HepG2 (cell line): Measurements from ENCODE around the gene PRKCI. TPM values are rescaled to one million over a fixed set of nuclear protein-coding genes. Genes with fewer than 3 reads are reported as not detected.

Source experiments
- JARID2 ChIP-seq: sonication (generic); formaldehyde crosslinking; IDR thresholded peaks from 2 replicates; pipeline ENCODE4 v1.8.1; 2023; ENCODE audit warnings: missing genetic modification reagents, inconsistent platforms; ENCODE audit not compliant: insufficient replicate concordance
- KDM6A ChIP-seq: IDR thresholded peaks from 2 replicates; pipeline ENCODE4 v1.6.1; 2016; ENCODE audit warnings: low read depth
- MAFG ChIP-seq: sonication (generic); formaldehyde crosslinking; IDR thresholded peaks from 2 replicates; pipeline ENCODE4 v1.5.1; 2020; ENCODE audit warnings: mild to moderate bottlenecking, missing genetic modification reagents
- MED1 ChIP-seq: sonication (generic); formaldehyde crosslinking; IDR thresholded peaks from 2 replicates; pipeline ENCODE4 v1.4.0; 2020; ENCODE audit warnings: missing genetic modification reagents
- NFYC ChIP-seq: IDR thresholded peaks from 2 replicates; pipeline ENCODE4 v1.6.1; 2016; ENCODE audit warnings: missing genetic modification reagents, missing compliant biosample characterization
- NKX3-1 ChIP-seq: sonication (generic); formaldehyde crosslinking; IDR thresholded peaks from 2 replicates; pipeline ENCODE4 v1.5.0; 2020; ENCODE audit warnings: missing genetic modification reagents
- PITX1 ChIP-seq: sonication (generic); formaldehyde crosslinking; IDR thresholded peaks from 2 replicates; pipeline ENCODE4 v1.5.1; 2020; ENCODE audit warnings: mild to moderate bottlenecking, missing genetic modification reagents
- RBFOX2 ChIP-seq: fragments of 200-400 bp; formaldehyde crosslinking; IDR thresholded peaks from 2 replicates; pipeline ENCODE4 v1.6.1; 2017; ENCODE audit warnings: low read depth, mild to moderate bottlenecking, low read length
- SAFB2 ChIP-seq: sonication (generic); formaldehyde crosslinking; IDR thresholded peaks from 2 replicates; pipeline ENCODE4 v1.5.1; 2020; ENCODE audit warnings: missing genetic modification reagents, low read depth, mild to moderate bottlenecking, borderline replicate concordance
- SMC3 ChIP-seq: IDR thresholded peaks from 2 replicates; pipeline ENCODE4 v1.6.1; 2011; ENCODE audit warnings: low read length, improper control_type of control experiment
- WIZ ChIP-seq: sonication (generic); formaldehyde crosslinking; IDR thresholded peaks from 2 replicates; pipeline ENCODE4 v1.5.1; 2020; ENCODE audit warnings: mild to moderate bottlenecking, missing genetic modification reagents
- ZBTB38 ChIP-seq: sonication (generic); formaldehyde crosslinking; IDR thresholded peaks from 2 replicates; pipeline ENCODE4 v1.5.1; 2020; ENCODE audit warnings: mild to moderate bottlenecking, missing genetic modification reagents
- ZBTB7B ChIP-seq: sonication (generic); formaldehyde crosslinking; IDR thresholded peaks from 2 replicates; pipeline ENCODE4 v1.4.0; 2020; ENCODE audit warnings: missing genetic modification reagents
- ZFP36 ChIP-seq: fragments of 150-350 bp; IDR thresholded peaks from 2 replicates; pipeline ENCODE4 v1.6.1; 2018; ENCODE audit warnings: borderline replicate concordance, low read length, low read depth; ENCODE audit not compliant: partially characterized antibody
- ZNF143 ChIP-seq: sonication (generic); formaldehyde crosslinking; IDR thresholded peaks from 2 replicates; pipeline ENCODE4 v1.4.0; 2020; ENCODE audit warnings: missing genetic modification reagents
- ZNF253 ChIP-seq: sonication (generic); formaldehyde crosslinking; IDR thresholded peaks from 2 replicates; pipeline ENCODE4 v1.8.0; 2022; ENCODE audit warnings: mild to moderate bottlenecking, missing genetic modification reagents, borderline replicate concordance
- ZNF556 ChIP-seq: sonication (generic); formaldehyde crosslinking; IDR thresholded peaks from 2 replicates; pipeline ENCODE4 v1.4.0; 2020; ENCODE audit warnings: mild to moderate bottlenecking, missing genetic modification reagents, borderline replicate concordance
- ZNF557 ChIP-seq: sonication (generic); formaldehyde crosslinking; IDR thresholded peaks from 2 replicates; pipeline ENCODE4 v1.4.0; 2020; ENCODE audit warnings: missing genetic modification reagents
- ZNF558 ChIP-seq: sonication (generic); formaldehyde crosslinking; IDR thresholded peaks from 2 replicates; pipeline ENCODE4 v1.9.0; 2022; ENCODE audit warnings: mild to moderate bottlenecking, missing genetic modification reagents, borderline replicate concordance
- ZNF607 ChIP-seq: sonication (generic); formaldehyde crosslinking; IDR thresholded peaks from 2 replicates; pipeline ENCODE4 v1.5.1; 2020; ENCODE audit warnings: missing genetic modification reagents, mild to moderate bottlenecking, borderline replicate concordance
- ZNF644 ChIP-seq: IDR thresholded peaks from 2 replicates; pipeline ENCODE4 v1.6.1; 2016; ENCODE audit warnings: low read depth
- polyA plus RNA-seq, 8 experiments: library from polyadenylated mRNA; depleted of rRNA in 3 of 8; stranded (reverse) in 7 of 8; unstranded in 1 of 8; fragments of >200 nt; fragmentation: Illumina TruSeq in 4 of 8; extraction: Trizol in 4 of 8; gene quantifications; 2 replicates each; pipeline versions ENCODE4 v1.2.1 to v1.2.3, GENCODE V29; 2011 to 2016; ENCODE audit warnings: low read depth in 4 of 8, missing spikeins in 1 of 8, mixed read lengths in 1 of 8; ENCODE audit not compliant: insufficient read depth in 1 of 8
- total RNA-seq, 5 experiments: library from RNA; depleted of rRNA; stranded (reverse); fragments of >200 nt; fragmentation: Illumina TruSeq; extraction: Trizol; gene quantifications; 2 replicates each; pipeline ENCODE4 v1.2.3, GENCODE V29; 2016; ENCODE audit warnings: low read depth in 1 of 5
- TF ChIP-seq, protein P1 (sequence below): sonication (generic); formaldehyde crosslinking; IDR thresholded peaks from 2 replicates; pipeline ENCODE4 v1.4.0; 2020; ENCODE audit warnings: missing genetic modification reagents, borderline replicate concordance
- TF ChIP-seq, protein P2 (sequence below): sonication (generic); formaldehyde crosslinking; IDR thresholded peaks from 2 replicates; pipeline ENCODE4 v1.4.0; 2020; ENCODE audit warnings: missing genetic modification reagents, mild to moderate bottlenecking, borderline replicate concordance
- TF ChIP-seq, protein P3 (sequence below): IDR thresholded peaks from 2 replicates; pipeline ENCODE4 v1.6.1; 2016
- TF ChIP-seq, protein P4 (sequence below): sonication (generic); formaldehyde crosslinking; IDR thresholded peaks from 2 replicates; pipeline ENCODE4 v1.5.0; 2020; ENCODE audit warnings: missing genetic modification reagents, mild to moderate bottlenecking, borderline replicate concordance
- TF ChIP-seq, protein P5 (sequence below): sonication (generic); formaldehyde crosslinking; IDR thresholded peaks from 2 replicates; pipeline ENCODE4 v1.4.0; 2020; ENCODE audit warnings: missing genetic modification reagents

PRKCI gene
- total and polyA plus RNA-seq, 2 of the 13 experiments (the other 11 are each of a cell fraction or from before 2014, with no cell fraction given): 17.2 to 30.4 TPM

DNA sequence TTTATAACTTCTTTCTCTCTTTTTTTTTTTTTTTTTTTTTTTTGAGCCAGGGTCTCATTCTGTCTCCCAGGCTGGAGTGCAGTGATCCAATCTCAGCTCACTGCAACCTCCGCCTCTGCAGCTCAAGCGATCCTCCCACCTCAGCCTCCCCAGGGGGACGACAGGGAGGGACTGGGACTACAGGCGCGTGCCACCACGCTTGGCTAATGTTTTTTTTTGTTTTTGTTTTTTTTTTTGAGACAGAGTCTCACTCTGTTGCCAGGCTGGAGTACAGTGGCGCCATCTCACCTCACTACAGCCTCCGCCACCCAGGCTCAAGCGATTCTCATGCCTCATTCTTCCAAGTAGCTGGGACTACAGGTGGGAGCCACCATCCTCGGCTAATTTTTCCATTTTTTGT lies 17.7 kb upstream of the PRKCI start (continued):
- TF ChIP-seq, protein P1, sequence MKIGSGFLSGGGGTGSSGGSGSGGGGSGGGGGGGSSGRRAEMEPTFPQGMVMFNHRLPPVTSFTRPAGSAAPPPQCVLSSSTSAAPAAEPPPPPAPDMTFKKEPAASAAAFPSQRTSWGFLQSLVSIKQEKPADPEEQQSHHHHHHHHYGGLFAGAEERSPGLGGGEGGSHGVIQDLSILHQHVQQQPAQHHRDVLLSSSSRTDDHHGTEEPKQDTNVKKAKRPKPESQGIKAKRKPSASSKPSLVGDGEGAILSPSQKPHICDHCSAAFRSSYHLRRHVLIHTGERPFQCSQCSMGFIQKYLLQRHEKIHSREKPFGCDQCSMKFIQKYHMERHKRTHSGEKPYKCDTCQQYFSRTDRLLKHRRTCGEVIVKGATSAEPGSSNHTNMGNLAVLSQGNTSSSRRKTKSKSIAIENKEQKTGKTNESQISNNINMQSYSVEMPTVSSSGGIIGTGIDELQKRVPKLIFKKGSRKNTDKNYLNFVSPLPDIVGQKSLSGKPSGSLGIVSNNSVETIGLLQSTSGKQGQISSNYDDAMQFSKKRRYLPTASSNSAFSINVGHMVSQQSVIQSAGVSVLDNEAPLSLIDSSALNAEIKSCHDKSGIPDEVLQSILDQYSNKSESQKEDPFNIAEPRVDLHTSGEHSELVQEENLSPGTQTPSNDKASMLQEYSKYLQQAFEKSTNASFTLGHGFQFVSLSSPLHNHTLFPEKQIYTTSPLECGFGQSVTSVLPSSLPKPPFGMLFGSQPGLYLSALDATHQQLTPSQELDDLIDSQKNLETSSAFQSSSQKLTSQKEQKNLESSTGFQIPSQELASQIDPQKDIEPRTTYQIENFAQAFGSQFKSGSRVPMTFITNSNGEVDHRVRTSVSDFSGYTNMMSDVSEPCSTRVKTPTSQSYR (CRISPR knock-in tag): no peak
- TF ChIP-seq, protein P2, sequence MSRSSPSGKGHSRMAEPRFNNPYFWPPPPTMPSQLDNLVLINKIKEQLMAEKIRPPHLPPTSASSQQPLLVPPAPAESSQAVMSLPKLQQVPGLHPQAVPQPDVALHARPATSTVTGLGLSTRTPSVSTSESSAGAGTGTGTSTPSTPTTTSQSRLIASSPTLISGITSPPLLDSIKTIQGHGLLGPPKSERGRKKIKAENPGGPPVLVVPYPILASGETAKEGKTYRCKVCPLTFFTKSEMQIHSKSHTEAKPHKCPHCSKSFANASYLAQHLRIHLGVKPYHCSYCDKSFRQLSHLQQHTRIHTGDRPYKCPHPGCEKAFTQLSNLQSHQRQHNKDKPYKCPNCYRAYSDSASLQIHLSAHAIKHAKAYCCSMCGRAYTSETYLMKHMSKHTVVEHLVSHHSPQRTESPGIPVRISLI (CRISPR knock-in tag): peak; percentile 37; the same call in 1 of the 2 replicates
- TF ChIP-seq WIZ (CRISPR knock-in tag) (0 out of 2 replicates have a peak, but pooled peaks have one; percentile 39), ZNF556 (CRISPR knock-in tag) (no peak), ZNF644 (CRISPR knock-in tag) (no peak), ZNF558 (no peak), ZNF607 (no peak), MAFG (CRISPR knock-in tag) (no peak), NFYC (CRISPR knock-in tag) (no peak), ZFP36 (no peak), PITX1 (CRISPR knock-in tag) (no peak), SMC3 (no peak), ZNF557 (CRISPR knock-in tag) (no peak), KDM6A (CRISPR knock-in tag) (no peak), JARID2 (no peak), SAFB2 (CRISPR knock-in tag) (no peak), ZBTB7B (no peak), NKX3-1 (no peak), ZNF143 (CRISPR knock-in tag) (no peak), ZBTB38 (CRISPR knock-in tag) (peak; percentile 70; the same call in 1 of the 2 replicates), RBFOX2 (no peak), MED1 (no peak), ZNF253 (CRISPR knock-in tag) (no peak)
- TF ChIP-seq, protein P3, sequence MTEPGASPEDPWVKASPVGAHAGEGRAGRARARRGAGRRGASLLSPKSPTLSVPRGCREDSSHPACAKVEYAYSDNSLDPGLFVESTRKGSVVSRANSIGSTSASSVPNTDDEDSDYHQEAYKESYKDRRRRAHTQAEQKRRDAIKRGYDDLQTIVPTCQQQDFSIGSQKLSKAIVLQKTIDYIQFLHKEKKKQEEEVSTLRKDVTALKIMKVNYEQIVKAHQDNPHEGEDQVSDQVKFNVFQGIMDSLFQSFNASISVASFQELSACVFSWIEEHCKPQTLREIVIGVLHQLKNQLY (CRISPR knock-in tag): no peak
- TF ChIP-seq, protein P4, sequence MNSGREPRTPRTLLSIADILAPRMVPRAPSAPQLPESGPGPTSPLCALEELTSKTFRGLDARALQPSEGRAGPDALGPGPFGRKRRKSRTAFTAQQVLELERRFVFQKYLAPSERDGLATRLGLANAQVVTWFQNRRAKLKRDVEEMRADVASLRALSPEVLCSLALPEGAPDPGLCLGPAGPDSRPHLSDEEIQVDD (CRISPR knock-in tag): no peak
- TF ChIP-seq, protein P5, sequence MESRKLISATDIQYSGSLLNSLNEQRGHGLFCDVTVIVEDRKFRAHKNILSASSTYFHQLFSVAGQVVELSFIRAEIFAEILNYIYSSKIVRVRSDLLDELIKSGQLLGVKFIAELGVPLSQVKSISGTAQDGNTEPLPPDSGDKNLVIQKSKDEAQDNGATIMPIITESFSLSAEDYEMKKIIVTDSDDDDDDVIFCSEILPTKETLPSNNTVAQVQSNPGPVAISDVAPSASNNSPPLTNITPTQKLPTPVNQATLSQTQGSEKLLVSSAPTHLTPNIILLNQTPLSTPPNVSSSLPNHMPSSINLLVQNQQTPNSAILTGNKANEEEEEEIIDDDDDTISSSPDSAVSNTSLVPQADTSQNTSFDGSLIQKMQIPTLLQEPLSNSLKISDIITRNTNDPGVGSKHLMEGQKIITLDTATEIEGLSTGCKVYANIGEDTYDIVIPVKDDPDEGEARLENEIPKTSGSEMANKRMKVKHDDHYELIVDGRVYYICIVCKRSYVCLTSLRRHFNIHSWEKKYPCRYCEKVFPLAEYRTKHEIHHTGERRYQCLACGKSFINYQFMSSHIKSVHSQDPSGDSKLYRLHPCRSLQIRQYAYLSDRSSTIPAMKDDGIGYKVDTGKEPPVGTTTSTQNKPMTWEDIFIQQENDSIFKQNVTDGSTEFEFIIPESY: peak; percentile 87
